Muscle of leg (tissue), 11 donors: Measurements from ENCODE around the gene CCDC6. TPM values are rescaled to one million over a fixed set of nuclear protein-coding genes. Genes with fewer than 3 reads are reported as not detected.

Source experiments
- DNase-seq: peaks from one replicate; pipeline ENCODE4 v3.0.0; 2013
- H3K27ac ChIP-seq: one replicate; pipeline ENCODE4 v1.5.1; 2013; ENCODE audit warnings: mild to moderate bottlenecking, low read length, control low read depth
- H3K27me3 ChIP-seq: one replicate; pipeline ENCODE4 v1.6.1; 2013; ENCODE audit warnings: low read length; ENCODE audit not compliant: control insufficient read depth, insufficient read depth
- H3K36me3 ChIP-seq: one replicate; pipeline ENCODE4 v1.6.1; 2013; ENCODE audit warnings: low read length; ENCODE audit not compliant: control insufficient read depth, insufficient read depth
- H3K4me1 ChIP-seq: one replicate; pipeline ENCODE4 v1.6.1; 2013; ENCODE audit warnings: low read length; ENCODE audit not compliant: control insufficient read depth, insufficient read depth
- H3K4me3 ChIP-seq: one replicate; pipeline ENCODE4 v1.5.1; 2013; ENCODE audit warnings: low read length, control low read depth
- H3K9me3 ChIP-seq: replicated peaks from 2 replicates; pipeline ENCODE4 v1.6.1; 2013; ENCODE audit warnings: low read depth, low read length; ENCODE audit not compliant: control insufficient read depth
- WGBS: methylation state at CpG from one replicate; pipeline ENCODE4 v1.1.5; 2013; ENCODE audit warnings: missing lambda C conversion rate; ENCODE audit not compliant: insufficient coverage; 5-methylcytosine and 5-hydroxymethylcytosine counted together
- polyA plus RNA-seq, 8 donors: library from polyadenylated mRNA; unstranded; fragments of 120-200 nt; gene quantifications; one replicate each; pipeline versions ENCODE4 v1.2.1 to v1.2.3, GENCODE V29; 2013; ENCODE audit warnings: inconsistent platforms in 1 of 8, low replicate concordance in 1 of 8; ENCODE audit not compliant: insufficient read length in 8 of 8, insufficient read depth in 1 of 8
- total RNA-seq: library from RNA; stranded (reverse); fragments of 120-200 nt; gene quantifications from one replicate; pipeline ENCODE4 v1.2.4, GENCODE V29; 2013

Gene CCDC6
- total and polyA plus RNA-seq, 9 donors, result 13.5 to 23.2 (median 18.4) TPM

GRCh38 chr10:59857921-59858320 lies 48.4 kb downstream of the CCDC6 start:
- DNase-seq, result no peak
- H3K4me3 ChIP-seq, result no peak overlapping the region
- H3K27ac ChIP-seq, result no peak overlapping the region
- no peaks in the 10 kb centered on the region for H3K27me3 ChIP-seq
- H3K36me3 ChIP-seq, result no peaks in the 10 kb centered on the region
- WGBS, result 40% methylated on average over 1 of the region's 3 CpGs
- H3K9me3 ChIP-seq, result peaks cover 2% of the 10 kb centered on the region
- no peaks in the 10 kb centered on the region for H3K4me1 ChIP-seq

- H3K36me3 ChIP-seq, result no peaks in the 10 kb centered on the region
- no peak for DNase-seq
- H3K27me3 ChIP-seq, result no peaks in the 10 kb centered on the region
- no peaks in the 10 kb centered on the region for H3K4me1 ChIP-seq
- no peak overlapping the region for H3K4me3 ChIP-seq
- peaks cover 2% of the 10 kb centered on the region for H3K9me3 ChIP-seq
- no CpG with 5 or more reads among the region's 3 CpGs for WGBS
- H3K27ac ChIP-seq, result no peak overlapping the region
Measured at GRCh38 chr10:59857049-59857448, 49.3 kb downstream of the CCDC6 start.

GRCh38 chr10:59856104-59856503 lies 50.3 kb downstream of the CCDC6 start:
- no CpG with 5 or more reads among the region's 3 CpGs for WGBS
- no peak for DNase-seq
- H3K27ac ChIP-seq, result no peak overlapping the region
- no peaks in the 10 kb centered on the region for H3K36me3 ChIP-seq
- no peaks in the 10 kb centered on the region for H3K9me3 ChIP-seq
- H3K4me3 ChIP-seq, result no peak overlapping the region
- H3K27me3 ChIP-seq, result no peaks in the 10 kb centered on the region
- no peaks in the 10 kb centered on the region for H3K4me1 ChIP-seq

GRCh38 chr10:59854571-59854970 lies 51.8 kb downstream of the CCDC6 start:
- no peaks in the 10 kb centered on the region for H3K27me3 ChIP-seq
- no peak for DNase-seq
- no peaks in the 10 kb centered on the region for H3K4me1 ChIP-seq
- no peaks in the 10 kb centered on the region for H3K9me3 ChIP-seq
- 82% methylated on average over 3 of the region's 4 CpGs for WGBS
- H3K4me3 ChIP-seq, result no peak overlapping the region
- H3K27ac ChIP-seq, result no peak overlapping the region
- H3K36me3 ChIP-seq, result peaks cover 4% of the 10 kb centered on the region

- no peaks in the 10 kb centered on the region for H3K27me3 ChIP-seq
- H3K27ac ChIP-seq, result no peak overlapping the region
- WGBS, result 86% methylated on average over 1 of the region's 1 CpG
- DNase-seq, result no peak
- H3K4me3 ChIP-seq, result no peak overlapping the region
- H3K36me3 ChIP-seq, result peaks cover 9% of the 10 kb centered on the region
- no peaks in the 10 kb centered on the region for H3K4me1 ChIP-seq
- no peaks in the 10 kb centered on the region for H3K9me3 ChIP-seq
Measured at GRCh38 chr10:59852670-59853069, 53.7 kb downstream of the CCDC6 start.

- H3K4me1 ChIP-seq, result no peaks in the 10 kb centered on the region
- no peak overlapping the region for H3K4me3 ChIP-seq
- no peaks in the 10 kb centered on the region for H3K27me3 ChIP-seq
- no peak overlapping the region for H3K27ac ChIP-seq
- H3K36me3 ChIP-seq, result peaks cover 9% of the 10 kb centered on the region
- 33% methylated on average over 1 of the region's 4 CpGs for WGBS
- no peak for DNase-seq
- H3K9me3 ChIP-seq, result no peaks in the 10 kb centered on the region
Measured at GRCh38 chr10:59851864-59852263, 54.5 kb downstream of the CCDC6 start.

GRCh38 chr10:59847888-59848287 lies 58.5 kb downstream of the CCDC6 start:
- H3K27ac ChIP-seq, result no peak overlapping the region
- 78% methylated on average over 3 of the region's 7 CpGs for WGBS
- H3K36me3 ChIP-seq, result peaks cover 14% of the 10 kb centered on the region
- no peaks in the 10 kb centered on the region for H3K27me3 ChIP-seq
- no peaks in the 10 kb centered on the region for H3K9me3 ChIP-seq
- no peak for DNase-seq
- H3K4me1 ChIP-seq, result no peaks in the 10 kb centered on the region
- no peak overlapping the region for H3K4me3 ChIP-seq

- Histone ChIP-seq H3K4me3 (no peak overlapping the region), H3K9me3 (no peaks in the 10 kb centered on the region), H3K27ac (no peak overlapping the region), H3K4me1 (no peaks in the 10 kb centered on the region), H3K27me3 (no peaks in the 10 kb centered on the region), H3K36me3 (peaks cover 14% of the 10 kb centered on the region)
- DNase-seq, result no peak
- WGBS, result no CpG with 5 or more reads among the region's 2 CpGs
Measured at GRCh38 chr10:59847326-59847725, 59.0 kb downstream of the CCDC6 start.

- no CpG with 5 or more reads among the region's 3 CpGs for WGBS
- no peaks in the 10 kb centered on the region for H3K9me3 ChIP-seq
- H3K4me3 ChIP-seq, result no peak overlapping the region
- no peak for DNase-seq
- no peaks in the 10 kb centered on the region for H3K4me1 ChIP-seq
- H3K36me3 ChIP-seq, result peaks cover 10% of the 10 kb centered on the region
- H3K27me3 ChIP-seq, result no peaks in the 10 kb centered on the region
- H3K27ac ChIP-seq, result no peak overlapping the region
Measured at GRCh38 chr10:59844436-59844835, 61.9 kb downstream of the CCDC6 start.

- WGBS, result no CpG with 5 or more reads among the region's 2 CpGs
- H3K4me1 ChIP-seq, result no peaks in the 10 kb centered on the region
- H3K9me3 ChIP-seq, result no peaks in the 10 kb centered on the region
- H3K27me3 ChIP-seq, result no peaks in the 10 kb centered on the region
- no peak for DNase-seq
- peaks cover 7% of the 10 kb centered on the region for H3K36me3 ChIP-seq
- H3K4me3 ChIP-seq, result no peak overlapping the region
- no peak overlapping the region for H3K27ac ChIP-seq
Measured at GRCh38 chr10:59843748-59844147, 62.6 kb downstream of the CCDC6 start.

- H3K27me3 ChIP-seq, result no peaks in the 10 kb centered on the region
- H3K4me3 ChIP-seq, result no peak overlapping the region
- 91% methylated on average over 6 of the region's 6 CpGs for WGBS
- no peak for DNase-seq
- H3K9me3 ChIP-seq, result no peaks in the 10 kb centered on the region
- no peaks in the 10 kb centered on the region for H3K4me1 ChIP-seq
- peaks cover 5% of the 10 kb centered on the region for H3K36me3 ChIP-seq
- H3K27ac ChIP-seq, result no peak overlapping the region
Measured at GRCh38 chr10:59839576-59839975, 66.8 kb downstream of the CCDC6 start.
